Testis (tissue), 3 donors: ENCODE results near the gene MAPK1. TPM values are rescaled to one million over a fixed set of nuclear protein-coding genes. Genes with fewer than 3 reads are reported as not detected.
"Not testable (repeated sequence)": the region's sequence is repeated elsewhere in the genome, so short reads cannot be mapped to it uniquely, and the experiment has no call there.

Experiments used
- DNase-seq: peaks from one replicate; pipeline ENCODE4 v3.0.0-alpha.2; 2019
- H3K27ac ChIP-seq, 2 donors: fragments of 200-600 bp; sonication (generic); one replicate each; pipeline ENCODE4 v1.5.1; 2019
- H3K27me3 ChIP-seq: fragments of 200-600 bp; sonication (generic); one replicate; pipeline ENCODE4 v1.5.1; 2019
- H3K36me3 ChIP-seq: fragments of 200-600 bp; sonication (generic); one replicate; pipeline ENCODE4 v1.5.1; 2017; ENCODE audit warnings: low read depth; ENCODE audit errors: missing control alignments
- H3K4me1 ChIP-seq: fragments of 200-600 bp; sonication (generic); one replicate; pipeline ENCODE4 v1.5.1; 2019
- H3K4me3 ChIP-seq, 2 donors: fragments of 200-600 bp; sonication (generic); one replicate each; pipeline ENCODE4 v1.5.1; 2017 to 2019
- H3K9me3 ChIP-seq: fragments of 200-600 bp; sonication (generic); one replicate; pipeline ENCODE4 v1.5.1; 2017
- POLR2A ChIP-seq: fragments of 450-650 bp; IDR thresholded peaks from one replicate; pipeline ENCODE4 v1.6.1; 2017; ENCODE audit warnings: antibody characterized with exemption, mild to moderate bottlenecking, moderate library complexity
- WGBS, 2 donors: methylation state at CpG; one replicate each; pipeline ENCODE4 v1.1.5; 2018; 5-methylcytosine and 5-hydroxymethylcytosine counted together
- intact Hi-C: fragments of 100-400 bp; cut with DNase I; formaldehyde crosslinking; loops from one replicate; pipeline ENCODE4 v1.15.1; 2023; ENCODE audit warnings: low total_unique reads
- polyA plus RNA-seq: library from polyadenylated mRNA; stranded (reverse); fragments of 350-450 nt; fragmentation: Illumina TruSeq; extraction: RNeasy Lipid Tissue Mini Kit (QIAGEN cat#74804); gene quantifications from one replicate; pipeline ENCODE4 v1.2.3, GENCODE V29; 2014; ENCODE audit warnings: low read depth, low replicate concordance; ENCODE audit not compliant: insufficient read depth
- total RNA-seq, 2 donors: library from RNA; depleted of rRNA; stranded (reverse); fragments of >200 nt; gene quantifications; one replicate each; pipeline ENCODE4 v1.2.3, GENCODE V29; 2016
- TF ChIP-seq, protein P1 (sequence below), 3 experiments: fragments of 450-650 bp in 2 of 3; fragments of 200-600 bp in 1 of 3; sonication (generic) in 1 of 3; IDR thresholded peaks; one replicate each; pipeline ENCODE4 v1.5.1; 2016 to 2019; ENCODE audit warnings: antibody characterized with exemption in 3 of 3, mild to moderate bottlenecking in 2 of 3, moderate library complexity in 1 of 3

The MAPK1 gene
- total and polyA plus RNA-seq, 3 donors from 2014 or later = 90.2 to 143 (median 121) TPM

DNA sequence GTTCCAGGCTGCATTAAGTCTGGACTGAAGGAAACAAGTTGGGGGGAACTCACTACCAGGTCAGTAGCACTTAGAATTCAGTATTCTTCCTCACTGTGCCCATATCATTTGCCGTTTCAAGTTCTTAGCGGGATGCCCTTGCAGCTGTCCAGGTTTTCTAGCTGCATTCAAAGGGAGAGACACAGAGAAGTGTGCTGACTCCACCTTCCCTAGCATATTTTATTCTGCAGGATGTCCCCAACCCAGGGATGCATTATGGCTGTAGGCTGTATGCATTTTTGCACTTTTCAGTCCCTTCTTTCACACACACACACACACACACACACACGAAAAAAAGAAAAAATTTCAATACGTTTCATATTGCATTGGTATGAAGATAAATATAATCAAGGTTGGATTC lies 35.8 kb upstream of the MAPK1 start:
- H3K27me3 ChIP-seq = no peaks in the 10 kb centered on the region
- no peak overlapping the region for H3K27ac ChIP-seq
- intact Hi-C loops = no loop called here
- WGBS, 2 donors = 90 to 94% methylated on average over 4 of the region's 4 CpGs
- no peaks in the 10 kb centered on the region for H3K9me3 ChIP-seq
- no peak for DNase-seq
- no peak overlapping the region for H3K4me3 ChIP-seq
- H3K36me3 ChIP-seq = no peaks in the 10 kb centered on the region
- no peaks in the 10 kb centered on the region for H3K4me1 ChIP-seq
- TF ChIP-seq, protein P1, sequence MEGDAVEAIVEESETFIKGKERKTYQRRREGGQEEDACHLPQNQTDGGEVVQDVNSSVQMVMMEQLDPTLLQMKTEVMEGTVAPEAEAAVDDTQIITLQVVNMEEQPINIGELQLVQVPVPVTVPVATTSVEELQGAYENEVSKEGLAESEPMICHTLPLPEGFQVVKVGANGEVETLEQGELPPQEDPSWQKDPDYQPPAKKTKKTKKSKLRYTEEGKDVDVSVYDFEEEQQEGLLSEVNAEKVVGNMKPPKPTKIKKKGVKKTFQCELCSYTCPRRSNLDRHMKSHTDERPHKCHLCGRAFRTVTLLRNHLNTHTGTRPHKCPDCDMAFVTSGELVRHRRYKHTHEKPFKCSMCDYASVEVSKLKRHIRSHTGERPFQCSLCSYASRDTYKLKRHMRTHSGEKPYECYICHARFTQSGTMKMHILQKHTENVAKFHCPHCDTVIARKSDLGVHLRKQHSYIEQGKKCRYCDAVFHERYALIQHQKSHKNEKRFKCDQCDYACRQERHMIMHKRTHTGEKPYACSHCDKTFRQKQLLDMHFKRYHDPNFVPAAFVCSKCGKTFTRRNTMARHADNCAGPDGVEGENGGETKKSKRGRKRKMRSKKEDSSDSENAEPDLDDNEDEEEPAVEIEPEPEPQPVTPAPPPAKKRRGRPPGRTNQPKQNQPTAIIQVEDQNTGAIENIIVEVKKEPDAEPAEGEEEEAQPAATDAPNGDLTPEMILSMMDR (IDR thresholded peaks at IDR 0.05) = no peak
- TF ChIP-seq POLR2A = no peak

DNA sequence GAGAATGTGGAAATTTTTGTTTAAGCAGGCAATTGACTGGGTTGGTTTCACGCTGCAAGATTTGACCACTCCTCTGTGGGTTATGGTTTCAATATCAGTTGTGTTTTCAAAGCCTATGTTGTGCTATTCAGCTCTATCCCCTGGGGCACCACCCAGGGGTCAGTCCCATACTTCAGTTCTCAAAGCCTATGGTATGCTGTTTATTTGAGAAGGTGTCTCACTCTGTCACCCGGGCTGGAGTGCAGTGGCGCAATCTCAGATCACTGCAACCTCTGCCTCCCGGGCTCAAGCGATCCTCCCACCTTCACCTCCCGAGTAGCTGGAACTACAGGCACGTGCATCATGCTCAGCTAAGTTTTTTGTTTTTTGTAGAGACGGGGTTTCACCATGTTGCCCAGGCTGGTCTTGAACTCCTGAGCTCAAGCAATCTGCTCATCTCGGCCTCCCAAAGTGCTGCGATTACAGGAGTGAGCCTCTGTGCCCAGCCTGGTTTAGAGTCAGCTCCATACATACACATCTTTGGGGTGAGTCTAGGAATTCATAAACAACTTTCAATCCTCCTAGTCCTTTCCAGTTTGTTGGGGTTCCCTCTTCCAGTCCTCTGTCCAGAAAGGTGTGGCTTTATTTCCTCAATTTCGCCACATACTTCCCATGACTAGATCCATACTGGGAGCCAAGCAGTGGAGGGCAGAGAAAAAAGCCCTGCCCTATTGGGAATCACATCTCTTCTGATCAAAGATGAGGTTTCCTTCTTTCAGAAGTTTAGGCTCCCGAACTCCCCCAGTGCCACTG lies 35.0 kb upstream of the MAPK1 start:
- H3K36me3 ChIP-seq = no peaks in the 10 kb centered on the region
- intact Hi-C loops = no loop called here
- no peaks in the 10 kb centered on the region for H3K27me3 ChIP-seq
- H3K4me1 ChIP-seq = no peaks in the 10 kb centered on the region
- WGBS, 2 donors = 74 to 87% methylated on average over 12 of the region's 12 CpGs
- H3K27ac ChIP-seq = no peak overlapping the region
- no peaks in the 10 kb centered on the region for H3K9me3 ChIP-seq
- no peak for TF ChIP-seq POLR2A
- TF ChIP-seq, protein P1 (IDR thresholded peaks at IDR 0.05) = no peak
- DNase-seq = no peak
- no peak overlapping the region for H3K4me3 ChIP-seq

- intact Hi-C loops = no loop called here
- DNase-seq = no peak
- Histone ChIP-seq H3K4me3 (no peak overlapping the region), H3K4me1 (no peaks in the 10 kb centered on the region), H3K27me3 (no peaks in the 10 kb centered on the region), H3K9me3 (no peaks in the 10 kb centered on the region), H3K36me3 (no peaks in the 10 kb centered on the region), H3K27ac (no peak overlapping the region)
- whole genome bisulfite sequencing, 2 donors = 95 to 96% methylated on average over 1 of the region's 1 CpG
- no peak for TF ChIP-seq POLR2A
- TF ChIP-seq, protein P1 (IDR thresholded peaks at IDR 0.05) = no peak
Measured at GRCh38 chr22:21898354-21898896, 31.0 kb upstream of the MAPK1 start.

- Histone ChIP-seq H3K36me3 (no peaks in the 10 kb centered on the region), H3K9me3 (no peaks in the 10 kb centered on the region), H3K27me3 (no peaks in the 10 kb centered on the region), H3K4me3 (no peak overlapping the region), H3K27ac (no peak overlapping the region), H3K4me1 (no peaks in the 10 kb centered on the region)
- WGBS, 2 donors = 93 to 95% methylated on average over 5 of the region's 5 CpGs
- no peak for DNase-seq
- TF ChIP-seq, protein P1 (IDR thresholded peaks at IDR 0.05) = no peak
- no peak for TF ChIP-seq POLR2A
- intact Hi-C loops = no loop called here
Measured at GRCh38 chr22:21896951-21897513, 29.6 kb upstream of the MAPK1 start.

- H3K9me3 ChIP-seq, H3K4me3 ChIP-seq, intact Hi-C loops, H3K36me3 ChIP-seq, H3K27me3 ChIP-seq, H3K4me1 ChIP-seq, DNase-seq, H3K27ac ChIP-seq: not testable (repeated sequence)
- WGBS, 2 donors = 80 to 92% methylated on average over 4 of the region's 4 CpGs
Measured at GRCh38 chr22:21896275-21896674, 28.8 kb upstream of the MAPK1 start.
